CD4-positive, alpha-beta memory T cell (primary cell): ENCODE measurements around the gene ARL15. TPM values are rescaled to one million over a fixed set of nuclear protein-coding genes. Genes with fewer than 3 reads are reported as not detected.

Source experiments
- CTCF ChIA-PET: fragments of 350-600 bp; sonication (Branson Sonifier 250); formaldehyde crosslinking; loops from one replicate; lab custom pipeline; 2021; ENCODE audit warnings: inconsistent platforms; ENCODE audit not compliant: partially characterized antibody; lab: Charles Lee
- POLR2A ChIA-PET: fragments of 350-600 bp; sonication (Branson Sonifier 250); formaldehyde crosslinking; loops from one replicate; lab custom pipeline; 2021; ENCODE audit not compliant: partially characterized antibody; lab: Charles Lee
- DNase-seq, 5 donors: peaks; one replicate each; pipeline versions ENCODE4 v3.0.0 to v3.0.0-alpha.2; 2020 to 2022; ENCODE audit warnings: mixed read lengths in 1 of 5
- H3K27ac ChIP-seq: one replicate; pipeline ENCODE4 v1.7.0; 2013; ENCODE audit warnings: low read depth, low read length
- H3K27me3 ChIP-seq: 2 replicates; pipeline ENCODE4 v1.7.0; 2013; ENCODE audit warnings: mild to moderate bottlenecking, low read length, moderate library complexity; ENCODE audit not compliant: insufficient read depth
- H3K36me3 ChIP-seq: 2 replicates; pipeline ENCODE4 v1.7.0; 2013; ENCODE audit warnings: mild to moderate bottlenecking, low read length, moderate library complexity; ENCODE audit not compliant: insufficient read depth
- H3K4me1 ChIP-seq: 2 replicates; pipeline ENCODE4 v1.7.0; 2013; ENCODE audit warnings: mild to moderate bottlenecking, low read length, moderate library complexity; ENCODE audit not compliant: insufficient read depth
- H3K4me3 ChIP-seq, 2 donors: one replicate each; pipeline ENCODE4 v1.7.0; 2013; ENCODE audit warnings: low read length in 2 of 2, mild to moderate bottlenecking in 1 of 2
- H3K9me3 ChIP-seq, 2 donors: one replicate each; pipeline ENCODE4 v1.7.0; 2013; ENCODE audit warnings: low read length in 2 of 2, control low read depth in 1 of 2; ENCODE audit not compliant: control insufficient read depth in 1 of 2
- H3K27ac Mint-ChIP-seq, 7 donors: one replicate each; pipeline ENCODE4 v1.8.0; 2020 to 2021; ENCODE audit warnings: mixed read lengths in 7 of 7, mild to moderate bottlenecking in 6 of 7, inconsistent platforms in 3 of 7, moderate library complexity in 3 of 7
- H3K27me3 Mint-ChIP-seq, 2 donors: one replicate each; pipeline ENCODE4 v1.8.0; 2020 to 2021; ENCODE audit warnings: mixed read lengths in 2 of 2
- H3K36me3 Mint-ChIP-seq, 2 donors: one replicate each; pipeline ENCODE4 v1.8.0; 2020 to 2021; ENCODE audit warnings: mixed read lengths in 2 of 2, inconsistent platforms in 1 of 2, mild to moderate bottlenecking in 1 of 2
- H3K4me1 Mint-ChIP-seq, 4 donors: one replicate each; pipeline ENCODE4 v1.8.0; 2020 to 2021; ENCODE audit warnings: mixed read lengths in 4 of 4, mild to moderate bottlenecking in 1 of 4
- H3K4me3 Mint-ChIP-seq, 8 donors: one replicate each; pipeline ENCODE4 v1.8.0; 2020 to 2021; ENCODE audit warnings: mixed read lengths in 8 of 8, mild to moderate bottlenecking in 7 of 8, moderate library complexity in 6 of 8, inconsistent platforms in 3 of 8
- H3K9me3 Mint-ChIP-seq, 8 donors: one replicate each; pipeline ENCODE4 v1.8.0; 2020 to 2021; ENCODE audit warnings: mixed read lengths in 8 of 8, mild to moderate bottlenecking in 5 of 8, inconsistent platforms in 3 of 8, moderate library complexity in 1 of 8
- intact Hi-C: fragments of 100-400 bp; cut with micrococcal nuclease; formaldehyde crosslinking; loops from one replicate; pipeline ENCODE4 v1.15.1; 2023
- polyA plus RNA-seq, 2 donors: library from polyadenylated mRNA; unstranded; fragments of 300-500 nt; fragmentation: Illumina TruSeq; gene quantifications; one replicate each; pipeline ENCODE4 v1.2.3, GENCODE V29; 2021
- total RNA-seq, 2 experiments: library from RNA; stranded (reverse); gene quantifications; one replicate each; pipeline ENCODE4 v1.2.3, GENCODE V29; 2021

The ARL15 gene
- total and polyA plus RNA-seq, 4 experiments from 2014 or later, result 14.0 to 29.8 (median 14.7) TPM

DNA sequence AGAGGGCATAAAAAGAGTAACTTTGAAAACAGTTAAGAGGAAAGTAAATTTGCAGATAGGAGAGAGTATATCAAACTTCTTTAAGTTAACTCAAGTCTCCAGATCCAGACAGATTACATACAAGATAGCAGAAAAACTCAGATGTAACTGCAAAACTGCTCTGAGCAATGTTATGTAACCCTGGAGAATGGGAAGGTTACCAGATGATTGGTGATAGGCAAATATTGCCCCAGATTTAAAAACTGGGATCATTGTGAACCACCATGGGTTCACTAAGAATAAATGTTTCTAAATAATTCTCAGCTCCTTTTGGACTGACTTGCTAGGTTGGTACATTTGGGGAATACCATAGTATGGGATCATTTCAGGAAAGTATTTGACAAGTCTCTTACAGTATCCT is 176.5 kb downstream of the ARL15 start:
- no peaks in the 10 kb centered on the region for H3K36me3 ChIP-seq
- CTCF ChIA-PET, result interaction anchor here (1.0 kb wide), 1 partner anchor 19 kb away, joined by 3 read pairs; no protein-coding TSS in a partner anchor
- no peak overlapping the region for H3K27ac ChIP-seq
- H3K27me3 Mint-ChIP-seq, result no peaks in the 10 kb centered on the region
- no peak for DNase-seq
- no peak overlapping the region for H3K4me3 Mint-ChIP-seq
- H3K4me1 ChIP-seq, result no peaks in the 10 kb centered on the region
- peaks cover 0 to 8% (median 0%) of the 10 kb centered on the region in 8 donors for H3K9me3 Mint-ChIP-seq
- peak overlapping the region in 1 of 7 donors; percentile 7 for H3K27ac Mint-ChIP-seq
- POLR2A ChIA-PET, result no interaction called here
- no peaks in the 10 kb centered on the region for H3K27me3 ChIP-seq
- no peaks in the 10 kb centered on the region for H3K9me3 ChIP-seq
- no peak overlapping the region for H3K4me3 ChIP-seq
- H3K4me1 Mint-ChIP-seq, result peaks cover 0 to 7% (median 3%) of the 10 kb centered on the region in 4 donors
- peaks cover 19 to 22% of the 10 kb centered on the region in 2 donors for H3K36me3 Mint-ChIP-seq
- intact Hi-C loops, result no loop called here

DNA sequence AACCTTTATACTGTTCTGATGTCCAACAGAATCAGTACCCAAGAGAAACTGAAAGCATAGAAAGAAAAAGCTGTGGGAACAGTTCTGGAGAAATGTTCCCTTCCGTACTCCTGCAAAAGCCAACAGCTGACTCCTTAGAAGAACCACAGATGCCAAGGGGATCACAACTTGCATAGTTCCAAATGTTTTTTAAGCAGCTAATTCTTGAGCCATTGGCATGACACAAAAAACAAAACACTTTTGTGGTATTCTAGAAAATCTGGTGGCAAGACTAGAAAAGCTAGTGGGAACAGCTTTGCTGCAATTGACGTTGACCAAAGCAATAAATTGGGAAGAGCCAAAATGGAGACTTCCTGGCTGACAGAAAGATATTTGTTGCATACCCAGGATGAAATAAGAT is 189.9 kb downstream of the ARL15 start:
- peaks cover 0 to 14% of the 10 kb centered on the region in 2 donors for H3K36me3 Mint-ChIP-seq
- DNase-seq, result no peak
- H3K36me3 ChIP-seq, result no peaks in the 10 kb centered on the region
- H3K4me3 Mint-ChIP-seq, result no peak overlapping the region
- ChIA-PET CTCF (no interaction called here), POLR2A (no interaction called here)
- no peak overlapping the region for H3K27ac Mint-ChIP-seq
- no peaks in the 10 kb centered on the region for H3K4me1 ChIP-seq
- H3K9me3 Mint-ChIP-seq, result peaks cover 0 to 8% (median 0%) of the 10 kb centered on the region in 8 donors
- no peaks in the 10 kb centered on the region for H3K9me3 ChIP-seq
- H3K27ac ChIP-seq, result no peak overlapping the region
- H3K27me3 Mint-ChIP-seq, result no peaks in the 10 kb centered on the region
- intact Hi-C loops, result no loop called here
- peaks cover 0 to 12% (median 4%) of the 10 kb centered on the region in 4 donors for H3K4me1 Mint-ChIP-seq
- no peaks in the 10 kb centered on the region for H3K27me3 ChIP-seq
- H3K4me3 ChIP-seq, result no peak overlapping the region

DNA sequence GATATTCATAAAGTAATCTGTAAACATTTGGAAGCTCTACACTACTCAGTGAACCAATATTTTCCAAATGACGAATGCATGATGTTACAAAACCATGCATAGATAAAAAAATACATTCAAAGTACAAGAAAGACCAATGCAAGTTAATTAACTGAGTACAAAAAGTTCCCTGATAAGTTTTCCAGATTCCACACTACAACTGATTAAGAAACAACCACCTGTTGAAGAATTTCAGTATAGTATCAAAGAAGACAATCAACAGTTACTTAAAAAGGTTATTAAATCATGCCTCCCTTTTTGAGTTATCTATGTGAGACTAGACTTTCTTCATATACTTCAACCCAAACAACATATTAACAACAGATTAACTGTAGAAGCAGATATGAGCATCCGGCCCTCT is 192.4 kb downstream of the ARL15 start:
- Mint-ChIP-seq H3K4me3 (no peak overlapping the region), H3K27ac (no peak overlapping the region), H3K4me1 (peaks cover 0 to 12% (median 4%) of the 10 kb centered on the region in 4 donors), H3K9me3 (peaks cover 0 to 8% (median 0%) of the 10 kb centered on the region in 8 donors), H3K27me3 (no peaks in the 10 kb centered on the region), H3K36me3 (peaks cover 6 to 9% of the 10 kb centered on the region in 2 donors)
- no peaks in the 10 kb centered on the region for H3K9me3 ChIP-seq
- no peaks in the 10 kb centered on the region for H3K27me3 ChIP-seq
- DNase-seq, result no peak
- H3K4me3 ChIP-seq, result no peak overlapping the region
- CTCF ChIA-PET, result no interaction called here
- POLR2A ChIA-PET, result interaction anchor here (0.7 kb wide), 1 partner anchor 558 kb away, joined by 3 read pairs; no protein-coding TSS in a partner anchor
- H3K4me1 ChIP-seq, result no peaks in the 10 kb centered on the region
- no peak overlapping the region for H3K27ac ChIP-seq
- no peaks in the 10 kb centered on the region for H3K36me3 ChIP-seq
- intact Hi-C loops, result no loop called here

DNA sequence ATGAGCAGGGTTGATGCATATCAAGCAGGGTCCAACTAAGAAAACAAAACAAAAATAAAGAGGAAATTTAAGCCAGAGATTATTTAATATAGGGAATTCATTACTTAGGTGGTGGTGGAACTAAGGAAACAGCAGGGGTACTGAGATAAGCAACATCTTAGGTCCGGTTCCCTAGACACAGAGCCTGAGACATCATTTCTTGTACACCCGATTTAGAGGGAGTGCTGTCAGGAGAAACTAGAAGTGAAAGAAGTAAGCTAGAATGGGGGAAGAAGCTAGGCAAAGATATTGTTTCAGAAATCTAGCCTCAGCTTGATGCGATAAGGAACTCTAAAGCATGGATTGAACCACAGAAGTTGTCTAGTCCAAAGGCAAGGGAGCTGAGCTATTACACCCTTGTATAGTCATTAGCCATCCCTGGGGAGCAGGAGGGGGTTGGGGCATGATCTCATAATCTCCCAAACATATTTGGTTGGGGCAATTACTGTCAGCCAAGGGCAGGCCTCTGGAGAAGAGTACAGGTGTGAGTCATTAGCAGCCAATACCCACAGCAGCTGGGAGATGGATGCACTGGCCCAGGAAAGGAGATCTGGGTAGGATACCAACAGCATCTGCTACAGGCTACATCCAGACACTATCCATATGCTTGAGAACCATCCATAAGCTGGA is 194.5 kb downstream of the ARL15 start:
- peak overlapping the region in 1 of 7 donors; percentile 26 for H3K27ac Mint-ChIP-seq
- peaks cover 0 to 12% (median 2%) of the 10 kb centered on the region in 4 donors for H3K4me1 Mint-ChIP-seq
- H3K4me3 ChIP-seq, result no peak overlapping the region
- DNase-seq, result no peak
- H3K9me3 ChIP-seq, result no peaks in the 10 kb centered on the region
- H3K36me3 Mint-ChIP-seq, result peaks cover 17 to 18% of the 10 kb centered on the region in 2 donors
- CTCF ChIA-PET, result no interaction called here
- peaks cover 0 to 4% (median 0%) of the 10 kb centered on the region in 8 donors for H3K9me3 Mint-ChIP-seq
- H3K36me3 ChIP-seq, result no peaks in the 10 kb centered on the region
- no peaks in the 10 kb centered on the region for H3K4me1 ChIP-seq
- POLR2A ChIA-PET, result no interaction called here
- no peaks in the 10 kb centered on the region for H3K27me3 Mint-ChIP-seq
- H3K4me3 Mint-ChIP-seq, result no peak overlapping the region
- no peak overlapping the region for H3K27ac ChIP-seq
- intact Hi-C loops, result no loop called here
- H3K27me3 ChIP-seq, result no peaks in the 10 kb centered on the region

DNA sequence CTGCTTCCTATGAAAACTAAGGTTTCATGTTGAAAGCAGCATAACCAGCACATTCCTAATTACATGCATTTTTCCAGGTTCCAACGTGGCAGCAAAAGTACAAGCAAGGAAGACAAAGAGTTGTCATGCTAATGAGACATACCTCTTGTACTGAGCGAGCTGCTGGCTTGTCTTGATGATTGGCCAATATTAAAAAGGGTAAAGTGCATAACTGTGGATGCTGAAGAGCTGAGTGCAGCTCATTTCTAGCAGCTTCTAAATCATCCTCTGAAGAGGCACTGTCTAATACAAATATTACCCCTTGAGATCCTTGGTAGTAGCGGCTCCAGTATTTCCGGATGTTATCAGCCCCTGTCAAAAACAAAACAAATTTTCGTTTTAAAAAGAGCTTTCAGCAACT is 197.3 kb downstream of the ARL15 start:
- H3K4me1 ChIP-seq, result no peaks in the 10 kb centered on the region
- H3K4me1 Mint-ChIP-seq, result peaks cover 0 to under 1% (median 0%) of the 10 kb centered on the region in 4 donors
- H3K9me3 Mint-ChIP-seq, result no peaks in the 10 kb centered on the region
- H3K36me3 ChIP-seq, result no peaks in the 10 kb centered on the region
- no peaks in the 10 kb centered on the region for H3K27me3 Mint-ChIP-seq
- CTCF ChIA-PET, result interaction anchor here (0.6 to 1.3 kb wide), 3 partner anchors 15 to 635 kb away, joined by 3 read pairs; no protein-coding TSS in a partner anchor
- no peak overlapping the region for H3K4me3 ChIP-seq
- no peak overlapping the region for H3K27ac ChIP-seq
- no peak overlapping the region for H3K4me3 Mint-ChIP-seq
- no peak for DNase-seq
- peaks cover 17 to 23% of the 10 kb centered on the region in 2 donors for H3K36me3 Mint-ChIP-seq
- intact Hi-C loops, result no loop called here
- no peak overlapping the region for H3K27ac Mint-ChIP-seq
- H3K9me3 ChIP-seq, result no peaks in the 10 kb centered on the region
- POLR2A ChIA-PET, result no interaction called here
- H3K27me3 ChIP-seq, result no peaks in the 10 kb centered on the region

DNA sequence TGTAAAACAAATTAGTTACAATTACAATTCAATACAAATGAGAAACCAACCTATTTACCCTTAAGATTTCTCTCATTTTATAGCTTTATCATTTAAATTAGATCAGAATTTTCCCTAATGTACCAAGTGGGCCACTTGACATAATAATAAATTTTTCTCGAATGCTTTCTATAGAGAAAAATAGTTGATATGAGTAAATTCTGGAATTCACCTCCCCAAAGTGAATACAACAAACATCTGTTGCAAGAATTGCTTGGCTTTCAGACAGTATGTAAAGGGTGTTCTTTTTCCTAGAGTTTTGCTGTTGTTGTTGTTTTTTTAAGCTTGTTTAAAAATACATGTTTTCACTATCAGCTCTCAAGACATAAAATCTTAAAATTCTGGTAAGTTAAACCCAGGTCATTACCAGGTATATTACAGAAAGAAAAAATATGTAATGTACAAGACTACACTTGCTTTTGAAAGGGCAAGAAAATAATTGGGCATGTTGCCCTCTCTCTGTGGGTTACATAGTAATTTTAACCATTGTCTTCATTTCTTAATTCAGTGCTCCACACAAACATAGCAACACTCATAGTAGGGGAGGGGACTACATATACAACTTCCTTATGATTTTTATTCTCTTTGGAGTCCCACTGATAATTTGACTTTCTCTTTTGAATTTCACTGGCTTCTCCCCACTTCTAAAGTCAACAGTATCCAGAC is 200.6 kb downstream of the ARL15 start:
- CTCF ChIA-PET, result no interaction called here
- H3K27me3 Mint-ChIP-seq, result no peaks in the 10 kb centered on the region
- intact Hi-C loops, result no loop called here
- POLR2A ChIA-PET, result no interaction called here
- peaks cover 0 to 2% (median 0%) of the 10 kb centered on the region in 8 donors for H3K9me3 Mint-ChIP-seq
- Histone ChIP-seq H3K27ac (no peak overlapping the region), H3K4me3 (no peak overlapping the region), H3K36me3 (no peaks in the 10 kb centered on the region), H3K9me3 (no peaks in the 10 kb centered on the region), H3K4me1 (no peaks in the 10 kb centered on the region), H3K27me3 (no peaks in the 10 kb centered on the region)
- DNase-seq, result no peak
- no peak overlapping the region for H3K4me3 Mint-ChIP-seq
- H3K36me3 Mint-ChIP-seq, result peaks cover 24 to 43% of the 10 kb centered on the region in 2 donors
- no peak overlapping the region for H3K27ac Mint-ChIP-seq
- no peaks in the 10 kb centered on the region for H3K4me1 Mint-ChIP-seq

DNA sequence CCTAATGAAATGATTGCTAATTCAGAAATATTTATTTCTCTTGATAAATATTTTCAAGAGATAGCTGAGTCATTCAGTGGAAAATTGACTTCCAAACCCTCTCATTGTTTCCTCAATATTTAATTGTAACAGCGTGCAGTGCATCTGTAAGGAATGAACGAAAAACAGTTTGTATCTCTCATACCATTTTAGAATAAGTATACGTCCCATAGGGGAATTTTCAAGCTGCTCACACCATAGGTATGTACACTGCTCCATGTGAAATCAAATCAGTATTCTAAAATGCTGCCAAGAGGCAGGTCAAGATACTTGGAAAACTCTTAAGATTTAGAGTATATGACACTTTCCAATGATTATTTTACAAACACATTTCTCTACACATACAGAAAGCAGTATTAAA is 202.2 kb downstream of the ARL15 start:
- Mint-ChIP-seq H3K4me1 (no peaks in the 10 kb centered on the region), H3K36me3 (peaks cover 22 to 36% of the 10 kb centered on the region in 2 donors), H3K4me3 (no peak overlapping the region), H3K27ac (no peak overlapping the region), H3K27me3 (no peaks in the 10 kb centered on the region), H3K9me3 (peaks cover 0 to 2% (median 0%) of the 10 kb centered on the region in 8 donors)
- Histone ChIP-seq H3K27me3 (no peaks in the 10 kb centered on the region), H3K27ac (no peak overlapping the region), H3K4me1 (no peaks in the 10 kb centered on the region), H3K9me3 (no peaks in the 10 kb centered on the region), H3K4me3 (no peak overlapping the region), H3K36me3 (no peaks in the 10 kb centered on the region)
- POLR2A ChIA-PET, result no interaction called here
- DNase-seq, result no peak
- intact Hi-C loops, result no loop called here
- CTCF ChIA-PET, result no interaction called here
